Sigmoid colon (tissue), 4 donors: ENCODE results near the gene INSIG1.

Source experiments
- POLR2A ChIP-seq, 2 donors: fragments of 450-650 bp; IDR thresholded peaks; one replicate each; pipeline ENCODE4 v1.6.1; 2016; ENCODE audit warnings: antibody characterized with exemption in 2 of 2, mild to moderate bottlenecking in 2 of 2, moderate library complexity in 2 of 2
- POLR2AphosphoS5 ChIP-seq, 4 donors: sonication (generic); formaldehyde crosslinking; IDR thresholded peaks; one replicate each; pipeline ENCODE4 v1.6.1; 2017; ENCODE audit warnings: antibody characterized with exemption in 4 of 4
- TF ChIP-seq, protein P1 (sequence below), 4 experiments: fragments of 450-650 bp in 3 of 4; fragments of 200-600 bp in 1 of 4; IDR thresholded peaks; one replicate each; pipeline ENCODE4 v1.5.1; 2016 to 2019; ENCODE audit warnings: antibody characterized with exemption in 4 of 4, mild to moderate bottlenecking in 3 of 4, moderate library complexity in 2 of 4

- no peak for TF ChIP-seq POLR2A (IDR thresholded peaks at IDR 0.05)
- TF ChIP-seq, protein P1, sequence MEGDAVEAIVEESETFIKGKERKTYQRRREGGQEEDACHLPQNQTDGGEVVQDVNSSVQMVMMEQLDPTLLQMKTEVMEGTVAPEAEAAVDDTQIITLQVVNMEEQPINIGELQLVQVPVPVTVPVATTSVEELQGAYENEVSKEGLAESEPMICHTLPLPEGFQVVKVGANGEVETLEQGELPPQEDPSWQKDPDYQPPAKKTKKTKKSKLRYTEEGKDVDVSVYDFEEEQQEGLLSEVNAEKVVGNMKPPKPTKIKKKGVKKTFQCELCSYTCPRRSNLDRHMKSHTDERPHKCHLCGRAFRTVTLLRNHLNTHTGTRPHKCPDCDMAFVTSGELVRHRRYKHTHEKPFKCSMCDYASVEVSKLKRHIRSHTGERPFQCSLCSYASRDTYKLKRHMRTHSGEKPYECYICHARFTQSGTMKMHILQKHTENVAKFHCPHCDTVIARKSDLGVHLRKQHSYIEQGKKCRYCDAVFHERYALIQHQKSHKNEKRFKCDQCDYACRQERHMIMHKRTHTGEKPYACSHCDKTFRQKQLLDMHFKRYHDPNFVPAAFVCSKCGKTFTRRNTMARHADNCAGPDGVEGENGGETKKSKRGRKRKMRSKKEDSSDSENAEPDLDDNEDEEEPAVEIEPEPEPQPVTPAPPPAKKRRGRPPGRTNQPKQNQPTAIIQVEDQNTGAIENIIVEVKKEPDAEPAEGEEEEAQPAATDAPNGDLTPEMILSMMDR (IDR thresholded peaks at IDR 0.05): no peak
- no peak for TF ChIP-seq POLR2AphosphoS5 (IDR thresholded peaks at IDR 0.05)
Measured at GRCh38 chr7:155336812-155337602, 39.3 kb downstream of the INSIG1 start.
